Tibial artery (tissue), 4 donors: Measurements from ENCODE around the gene BRF1.

Experiments used
- DNase-seq, 2 donors: peaks; one replicate each; pipeline ENCODE4 v3.0.0-alpha.2; 2019
- H3K27ac ChIP-seq, 2 donors: fragments of 200-600 bp; sonication (generic) in 1 of 2; 1 replicate in 1 of 2; 2 replicates in 1 of 2; pipeline ENCODE4 v1.5.1; 2018 to 2019; ENCODE audit warnings: mild to moderate bottlenecking in 1 of 2
- H3K27me3 ChIP-seq, 2 donors: fragments of 200-600 bp; sonication (generic) in 1 of 2; one replicate each; pipeline versions ENCODE4 v1.5.1 to v1.6.0; 2016 to 2019
- H3K36me3 ChIP-seq, 3 donors: fragments of 200-600 bp; sonication (generic) in 2 of 3; one replicate each; pipeline ENCODE4 v1.5.1; 2016 to 2019; ENCODE audit warnings: mild to moderate bottlenecking in 2 of 3
- H3K4me1 ChIP-seq, 4 donors: fragments of 200-600 bp; sonication (generic) in 2 of 4; 1 replicate in 3 of 4; 2 replicates in 1 of 4; pipeline ENCODE4 v1.5.1; 2016 to 2019
- H3K4me3 ChIP-seq, 2 donors: fragments of 200-600 bp; sonication (generic) in 1 of 2; 1 replicate in 1 of 2; 2 replicates in 1 of 2; pipeline ENCODE4 v1.5.1; 2018 to 2019; ENCODE audit warnings: mild to moderate bottlenecking in 2 of 2
- H3K9me3 ChIP-seq, 3 donors: fragments of 200-600 bp; sonication (generic) in 1 of 3; one replicate each; pipeline ENCODE4 v1.5.1; 2016 to 2019
- CTCF ChIP-seq, 2 experiments: fragments of 200-600 bp in 1 of 2; fragments of 450-650 bp in 1 of 2; IDR thresholded peaks; one replicate each; pipeline ENCODE4 v1.5.1; 2017 to 2019; ENCODE audit warnings: antibody characterized with exemption in 2 of 2, mild to moderate bottlenecking in 1 of 2, moderate library complexity in 1 of 2
- intact Hi-C: fragments of 100-400 bp; cut with DNase I; formaldehyde crosslinking; loops from one replicate; pipeline ENCODE4 v1.15.0; 2023; ENCODE audit warnings: low total_unique reads

Gene BRF1

GRCh38 chr14:105204206-105204930, 96.4 kb downstream of the BRF1 start:
- H3K27me3 ChIP-seq = peaks cover 0 to 39% of the 10 kb centered on the region in 2 donors
- DNase-seq = no peak
- H3K27ac ChIP-seq = no peak overlapping the region
- peaks cover 0 to 50% (median 30%) of the 10 kb centered on the region in 4 donors for H3K4me1 ChIP-seq
- intact Hi-C loops = no loop called here
- no peak overlapping the region for H3K4me3 ChIP-seq
- TF ChIP-seq CTCF (IDR thresholded peaks at IDR 0.05) = no peak
- H3K36me3 ChIP-seq = peaks cover 0 to 10% (median 2%) of the 10 kb centered on the region in 3 donors
- H3K9me3 ChIP-seq = no peaks in the 10 kb centered on the region

GRCh38 chr14:105203701-105204100, 97.1 kb downstream of the BRF1 start:
- intact Hi-C loops = no loop called here
- no peak for TF ChIP-seq CTCF (IDR thresholded peaks at IDR 0.05)
- H3K27ac ChIP-seq = no peak overlapping the region
- no peak overlapping the region for H3K4me3 ChIP-seq
- H3K27me3 ChIP-seq = peaks cover 0 to 45% of the 10 kb centered on the region in 2 donors
- DNase-seq = no peak
- H3K36me3 ChIP-seq = peaks cover 0 to 3% (median 0%) of the 10 kb centered on the region in 3 donors
- H3K9me3 ChIP-seq = no peaks in the 10 kb centered on the region
- peaks cover 0 to 50% (median 30%) of the 10 kb centered on the region in 4 donors for H3K4me1 ChIP-seq

- TF ChIP-seq CTCF (IDR thresholded peaks at IDR 0.05) = peak; percentile 89 to 95
- Histone ChIP-seq H3K27me3 (peaks cover 0 to 51% of the 10 kb centered on the region in 2 donors), H3K4me3 (no peak overlapping the region), H3K27ac (no peak overlapping the region), H3K9me3 (no peaks in the 10 kb centered on the region), H3K4me1 (peaks cover 0 to 50% (median 30%) of the 10 kb centered on the region in 4 donors), H3K36me3 (no peaks in the 10 kb centered on the region)
- intact Hi-C loops = no loop called here
- DNase-seq = peak; percentile 73 to 84
Observed at GRCh38 chr14:105203057-105203531, 97.7 kb downstream of the BRF1 start.

- H3K4me1 ChIP-seq = peaks cover 0 to 57% (median 33%) of the 10 kb centered on the region in 4 donors
- H3K4me3 ChIP-seq = no peak overlapping the region
- no peaks in the 10 kb centered on the region for H3K36me3 ChIP-seq
- DNase-seq = no peak
- no peak for TF ChIP-seq CTCF (IDR thresholded peaks at IDR 0.05)
- intact Hi-C loops = loop anchor here (2.0 kb wide), 1 partner anchor 149 kb away; no protein-coding TSS in a partner anchor
- H3K27ac ChIP-seq = no peak overlapping the region
- H3K27me3 ChIP-seq = peaks cover 0 to 62% of the 10 kb centered on the region in 2 donors
- H3K9me3 ChIP-seq = no peaks in the 10 kb centered on the region
Observed at GRCh38 chr14:105201925-105202513, 98.8 kb downstream of the BRF1 start.

GRCh38 chr14:105201156-105201924, 99.5 kb downstream of the BRF1 start:
- no peak overlapping the region for H3K27ac ChIP-seq
- H3K4me1 ChIP-seq = peaks cover 0 to 64% (median 37%) of the 10 kb centered on the region in 4 donors
- no peaks in the 10 kb centered on the region for H3K36me3 ChIP-seq
- peaks cover 0 to 69% of the 10 kb centered on the region in 2 donors for H3K27me3 ChIP-seq
- intact Hi-C loops = loop anchor here (2.0 kb wide), 1 partner anchor 149 kb away; no protein-coding TSS in a partner anchor
- no peak for DNase-seq
- H3K9me3 ChIP-seq = no peaks in the 10 kb centered on the region
- TF ChIP-seq CTCF (IDR thresholded peaks at IDR 0.05) = no peak
- no peak overlapping the region for H3K4me3 ChIP-seq
